ENCODE results near the gene CNIH3.

DNA sequence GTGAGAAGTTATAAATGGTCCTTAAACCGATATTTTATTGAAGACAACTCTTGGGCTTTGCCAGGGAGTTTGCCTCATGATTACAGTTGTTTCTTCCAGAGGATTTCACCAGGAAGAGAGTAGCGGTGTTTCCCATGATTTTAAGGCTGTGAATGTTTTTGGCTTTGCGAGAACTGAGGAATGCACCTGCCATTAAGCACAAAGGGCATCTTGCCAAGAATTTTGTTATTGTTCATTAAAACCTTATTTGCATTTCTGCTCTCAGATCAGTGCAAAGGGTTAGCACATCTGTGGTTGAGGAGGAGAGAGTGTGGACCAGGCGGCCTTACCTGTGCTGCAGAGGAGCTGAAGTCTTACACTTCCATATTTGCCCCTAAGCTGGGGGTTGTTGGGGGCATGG, 13.8 kb downstream of the CNIH3 start:
- TF ChIP-seq, protein P1, sequence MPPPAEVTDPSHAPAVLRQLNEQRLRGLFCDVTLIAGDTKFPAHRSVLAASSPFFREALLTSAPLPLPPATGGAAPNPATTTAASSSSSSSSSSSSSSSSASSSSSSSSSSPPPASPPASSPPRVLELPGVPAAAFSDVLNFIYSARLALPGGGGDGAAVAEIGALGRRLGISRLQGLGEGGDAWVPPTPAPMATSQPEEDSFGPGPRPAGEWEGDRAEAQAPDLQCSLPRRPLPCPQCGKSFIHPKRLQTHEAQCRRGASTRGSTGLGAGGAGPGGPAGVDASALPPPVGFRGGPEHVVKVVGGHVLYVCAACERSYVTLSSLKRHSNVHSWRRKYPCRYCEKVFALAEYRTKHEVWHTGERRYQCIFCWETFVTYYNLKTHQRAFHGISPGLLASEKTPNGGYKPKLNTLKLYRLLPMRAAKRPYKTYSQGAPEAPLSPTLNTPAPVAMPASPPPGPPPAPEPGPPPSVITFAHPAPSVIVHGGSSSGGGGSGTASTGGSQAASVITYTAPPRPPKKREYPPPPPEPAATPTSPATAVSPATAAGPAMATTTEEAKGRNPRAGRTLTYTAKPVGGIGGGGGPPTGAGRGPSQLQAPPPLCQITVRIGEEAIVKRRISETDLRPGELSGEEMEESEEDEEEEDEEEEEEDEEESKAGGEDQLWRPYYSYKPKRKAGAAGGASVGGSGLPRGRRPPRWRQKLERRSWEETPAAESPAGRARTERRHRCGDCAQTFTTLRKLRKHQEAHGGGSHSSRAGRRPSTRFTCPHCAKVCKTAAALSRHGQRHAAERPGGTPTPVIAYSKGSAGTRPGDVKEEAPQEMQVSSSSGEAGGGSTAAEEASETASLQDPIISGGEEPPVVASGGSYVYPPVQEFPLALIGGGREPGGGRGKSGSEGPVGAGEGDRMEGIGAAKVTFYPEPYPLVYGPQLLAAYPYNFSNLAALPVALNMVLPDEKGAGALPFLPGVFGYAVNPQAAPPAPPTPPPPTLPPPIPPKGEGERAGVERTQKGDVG (CRISPR knock-in tag; IDR thresholded peaks at IDR 0.05): no peak
- TF ChIP-seq, protein P2, sequence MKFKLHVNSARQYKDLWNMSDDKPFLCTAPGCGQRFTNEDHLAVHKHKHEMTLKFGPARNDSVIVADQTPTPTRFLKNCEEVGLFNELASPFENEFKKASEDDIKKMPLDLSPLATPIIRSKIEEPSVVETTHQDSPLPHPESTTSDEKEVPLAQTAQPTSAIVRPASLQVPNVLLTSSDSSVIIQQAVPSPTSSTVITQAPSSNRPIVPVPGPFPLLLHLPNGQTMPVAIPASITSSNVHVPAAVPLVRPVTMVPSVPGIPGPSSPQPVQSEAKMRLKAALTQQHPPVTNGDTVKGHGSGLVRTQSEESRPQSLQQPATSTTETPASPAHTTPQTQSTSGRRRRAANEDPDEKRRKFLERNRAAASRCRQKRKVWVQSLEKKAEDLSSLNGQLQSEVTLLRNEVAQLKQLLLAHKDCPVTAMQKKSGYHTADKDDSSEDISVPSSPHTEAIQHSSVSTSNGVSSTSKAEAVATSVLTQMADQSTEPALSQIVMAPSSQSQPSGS (IDR thresholded peaks at IDR 0.05; ENCODE audit: low read length): no peak
- TF ChIP-seq FOS (IDR thresholded peaks at IDR 0.05; ENCODE audit: borderline replicate concordance, extremely low read depth, insufficient read length) (no peak), POLR2A (IDR thresholded peaks at IDR 0.05; ENCODE audit: low read depth, low read length) (no peak), IRF4 (IDR thresholded peaks at IDR 0.05; ENCODE audit: low read depth, low read length) (no peak), CHD2 (IDR thresholded peaks at IDR 0.05; ENCODE audit: borderline replicate concordance, low read depth, low read length) (no peak), STAT3 (IDR thresholded peaks at IDR 0.05; ENCODE audit: low read depth, low read length) (no peak), BACH1 (IDR thresholded peaks at IDR 0.05; ENCODE audit: borderline replicate concordance) (no peak), SREBF1 (IDR thresholded peaks at IDR 0.05; ENCODE audit: low read length) (no peak), IKZF1 (conservative IDR thresholded peaks at IDR 0.05) (no peak)
- TF ChIP-seq, protein P3, sequence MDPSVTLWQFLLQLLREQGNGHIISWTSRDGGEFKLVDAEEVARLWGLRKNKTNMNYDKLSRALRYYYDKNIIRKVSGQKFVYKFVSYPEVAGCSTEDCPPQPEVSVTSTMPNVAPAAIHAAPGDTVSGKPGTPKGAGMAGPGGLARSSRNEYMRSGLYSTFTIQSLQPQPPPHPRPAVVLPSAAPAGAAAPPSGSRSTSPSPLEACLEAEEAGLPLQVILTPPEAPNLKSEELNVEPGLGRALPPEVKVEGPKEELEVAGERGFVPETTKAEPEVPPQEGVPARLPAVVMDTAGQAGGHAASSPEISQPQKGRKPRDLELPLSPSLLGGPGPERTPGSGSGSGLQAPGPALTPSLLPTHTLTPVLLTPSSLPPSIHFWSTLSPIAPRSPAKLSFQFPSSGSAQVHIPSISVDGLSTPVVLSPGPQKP (IDR thresholded peaks at IDR 0.05; ENCODE audit: low read depth, low read length): no peak
- TF ChIP-seq, protein P4, sequence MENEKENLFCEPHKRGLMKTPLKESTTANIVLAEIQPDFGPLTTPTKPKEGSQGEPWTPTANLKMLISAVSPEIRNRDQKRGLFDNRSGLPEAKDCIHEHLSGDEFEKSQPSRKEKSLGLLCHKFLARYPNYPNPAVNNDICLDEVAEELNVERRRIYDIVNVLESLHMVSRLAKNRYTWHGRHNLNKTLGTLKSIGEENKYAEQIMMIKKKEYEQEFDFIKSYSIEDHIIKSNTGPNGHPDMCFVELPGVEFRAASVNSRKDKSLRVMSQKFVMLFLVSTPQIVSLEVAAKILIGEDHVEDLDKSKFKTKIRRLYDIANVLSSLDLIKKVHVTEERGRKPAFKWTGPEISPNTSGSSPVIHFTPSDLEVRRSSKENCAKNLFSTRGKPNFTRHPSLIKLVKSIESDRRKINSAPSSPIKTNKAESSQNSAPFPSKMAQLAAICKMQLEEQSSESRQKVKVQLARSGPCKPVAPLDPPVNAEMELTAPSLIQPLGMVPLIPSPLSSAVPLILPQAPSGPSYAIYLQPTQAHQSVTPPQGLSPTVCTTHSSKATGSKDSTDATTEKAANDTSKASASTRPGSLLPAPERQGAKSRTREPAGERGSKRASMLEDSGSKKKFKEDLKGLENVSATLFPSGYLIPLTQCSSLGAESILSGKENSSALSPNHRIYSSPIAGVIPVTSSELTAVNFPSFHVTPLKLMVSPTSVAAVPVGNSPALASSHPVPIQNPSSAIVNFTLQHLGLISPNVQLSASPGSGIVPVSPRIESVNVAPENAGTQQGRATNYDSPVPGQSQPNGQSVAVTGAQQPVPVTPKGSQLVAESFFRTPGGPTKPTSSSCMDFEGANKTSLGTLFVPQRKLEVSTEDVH (IDR thresholded peaks at IDR 0.05; ENCODE audit: low read depth, partially characterized antibody): no peak
- TF ChIP-seq, protein P5, sequence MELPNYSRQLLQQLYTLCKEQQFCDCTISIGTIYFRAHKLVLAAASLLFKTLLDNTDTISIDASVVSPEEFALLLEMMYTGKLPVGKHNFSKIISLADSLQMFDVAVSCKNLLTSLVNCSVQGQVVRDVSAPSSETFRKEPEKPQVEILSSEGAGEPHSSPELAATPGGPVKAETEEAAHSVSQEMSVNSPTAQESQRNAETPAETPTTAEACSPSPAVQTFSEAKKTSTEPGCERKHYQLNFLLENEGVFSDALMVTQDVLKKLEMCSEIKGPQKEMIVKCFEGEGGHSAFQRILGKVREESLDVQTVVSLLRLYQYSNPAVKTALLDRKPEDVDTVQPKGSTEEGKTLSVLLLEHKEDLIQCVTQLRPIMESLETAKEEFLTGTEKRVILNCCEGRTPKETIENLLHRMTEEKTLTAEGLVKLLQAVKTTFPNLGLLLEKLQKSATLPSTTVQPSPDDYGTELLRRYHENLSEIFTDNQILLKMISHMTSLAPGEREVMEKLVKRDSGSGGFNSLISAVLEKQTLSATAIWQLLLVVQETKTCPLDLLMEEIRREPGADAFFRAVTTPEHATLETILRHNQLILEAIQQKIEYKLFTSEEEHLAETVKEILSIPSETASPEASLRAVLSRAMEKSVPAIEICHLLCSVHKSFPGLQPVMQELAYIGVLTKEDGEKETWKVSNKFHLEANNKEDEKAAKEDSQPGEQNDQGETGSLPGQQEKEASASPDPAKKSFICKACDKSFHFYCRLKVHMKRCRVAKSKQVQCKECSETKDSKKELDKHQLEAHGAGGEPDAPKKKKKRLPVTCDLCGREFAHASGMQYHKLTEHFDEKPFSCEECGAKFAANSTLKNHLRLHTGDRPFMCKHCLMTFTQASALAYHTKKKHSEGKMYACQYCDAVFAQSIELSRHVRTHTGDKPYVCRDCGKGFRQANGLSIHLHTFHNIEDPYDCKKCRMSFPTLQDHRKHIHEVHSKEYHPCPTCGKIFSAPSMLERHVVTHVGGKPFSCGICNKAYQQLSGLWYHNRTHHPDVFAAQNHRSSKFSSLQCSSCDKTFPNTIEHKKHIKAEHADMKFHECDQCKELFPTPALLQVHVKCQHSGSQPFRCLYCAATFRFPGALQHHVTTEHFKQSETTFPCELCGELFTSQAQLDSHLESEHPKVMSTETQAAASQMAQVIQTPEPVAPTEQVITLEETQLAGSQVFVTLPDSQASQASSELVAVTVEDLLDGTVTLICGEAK (IDR thresholded peaks at IDR 0.05; ENCODE audit: borderline replicate concordance): no peak

All from GM12878 (cell line).